B cell (primary cell): ENCODE results near the gene ARL14. TPM values are rescaled to one million over a fixed set of nuclear protein-coding genes. Genes with fewer than 3 reads are reported as not detected.

ENCODE experiments used
- ATAC-seq: fragments of 200-7000 bp; cut with Tn5 transposase; one replicate; pipeline ENCODE4 v1.10.0; 2021; ENCODE audit warnings: low read depth, mild to moderate bottlenecking, moderate number of reproducible peaks, moderate library complexity
- CTCF ChIA-PET: fragments of 350-600 bp; sonication (Branson Sonifier 250); formaldehyde crosslinking; loops from one replicate; lab custom pipeline; 2021; ENCODE audit warnings: antibody characterized with exemption, inconsistent platforms; lab: Charles Lee
- POLR2A ChIA-PET: fragments of 350-600 bp; sonication (Branson Sonifier 250); formaldehyde crosslinking; loops from one replicate; lab custom pipeline; 2021; ENCODE audit warnings: antibody characterized with exemption; lab: Charles Lee
- DNase-seq: peaks from one replicate; pipeline ENCODE4 v3.0.0; 2013
- H2AFZ ChIP-seq: 2 replicates; pipeline ENCODE4 v1.6.1; 2012; ENCODE audit warnings: mild to moderate bottlenecking, low read depth, low read length; ENCODE audit not compliant: insufficient read depth, poor library complexity, severe bottlenecking
- H3K27ac ChIP-seq, 2 donors: 1 replicate in 1 of 2; 2 replicates in 1 of 2; pipeline ENCODE4 v1.5.1; 2012 to 2013; ENCODE audit warnings: low read length in 2 of 2, mild to moderate bottlenecking in 2 of 2, moderate library complexity in 1 of 2
- H3K27me3 ChIP-seq, 4 experiments: fragments of 200-600 bp in 1 of 4; sonication (generic) in 1 of 4; replicated peaks in 1 of 4; 1 replicate in 2 of 4; 2 replicates in 2 of 4; pipeline versions ENCODE4 v1.6.1 to v1.7.0; 2013 to 2016; ENCODE audit warnings: low read length in 3 of 4, mild to moderate bottlenecking in 2 of 4, mixed read lengths in 1 of 4, moderate library complexity in 1 of 4; ENCODE audit not compliant: insufficient read depth in 4 of 4, control insufficient read depth in 3 of 4; ENCODE audit errors: control extremely low read depth in 1 of 4
- H3K36me3 ChIP-seq, 2 experiments: replicated peaks in 1 of 2; 1 replicate in 1 of 2; 2 replicates in 1 of 2; pipeline versions ENCODE4 v1.6.1 to v1.7.1; 2013; ENCODE audit warnings: low read length in 1 of 2; ENCODE audit not compliant: insufficient read depth in 2 of 2, control insufficient read depth in 1 of 2; ENCODE audit errors: control extremely low read depth in 1 of 2, extremely low read depth in 1 of 2
- H3K4me1 ChIP-seq, 2 donors: fragments of 200-600 bp in 1 of 2; sonication (generic) in 1 of 2; 1 replicate in 1 of 2; 2 replicates in 1 of 2; pipeline versions ENCODE4 v1.5.1 to v1.6.1; 2013 to 2017; ENCODE audit warnings: low read length in 2 of 2; ENCODE audit not compliant: control insufficient read depth in 2 of 2, insufficient read depth in 2 of 2
- H3K4me2 ChIP-seq: replicated peaks from 2 replicates; pipeline ENCODE3; 2012; ENCODE audit warnings: mild to moderate bottlenecking, low read depth, low read length; ENCODE audit not compliant: poor library complexity, severe bottlenecking
- H3K4me3 ChIP-seq, 5 experiments: fragments of 200-600 bp in 1 of 5; sonication (generic) in 1 of 5; 1 replicate in 3 of 5; 2 replicates in 2 of 5; pipeline versions ENCODE4 v1.5.1 to v1.7.0; 2011 to 2016; ENCODE audit warnings: low read length in 4 of 5, mild to moderate bottlenecking in 4 of 5, low read depth in 2 of 5, control low read depth in 1 of 5, moderate library complexity in 1 of 5; ENCODE audit not compliant: insufficient read depth in 1 of 5; ENCODE audit errors: control extremely low read depth in 1 of 5, extremely low read depth in 1 of 5
- H3K79me2 ChIP-seq: fragments of 200-600 bp; sonication (generic); one replicate; pipeline ENCODE4 v1.6.0; 2016; ENCODE audit warnings: low read length; ENCODE audit not compliant: control insufficient read depth, insufficient read depth
- H3K9ac ChIP-seq: fragments of 200-600 bp; sonication (generic); 2 replicates; pipeline ENCODE4 v1.6.1; 2017; ENCODE audit warnings: mild to moderate bottlenecking, low read length, moderate library complexity
- H3K9me3 ChIP-seq, 3 donors: one replicate each; pipeline versions ENCODE4 v1.6.1 to v1.7.1; 2013; ENCODE audit warnings: low read length in 2 of 3; ENCODE audit not compliant: control insufficient read depth in 2 of 3, insufficient read depth in 1 of 3; ENCODE audit errors: control extremely low read depth in 1 of 3
- H4K20me1 ChIP-seq: 2 replicates; pipeline ENCODE4 v1.6.0; 2012; ENCODE audit warnings: mild to moderate bottlenecking, low read length; ENCODE audit not compliant: insufficient read depth, control insufficient read depth, poor library complexity, severe bottlenecking
- H3K27ac Mint-ChIP-seq: one replicate; pipeline ENCODE4 v1.8.0; 2021; ENCODE audit warnings: mixed read lengths
- H3K27me3 Mint-ChIP-seq: one replicate; pipeline ENCODE4 v1.8.0; 2021; ENCODE audit warnings: mixed read lengths
- H3K4me1 Mint-ChIP-seq: one replicate; pipeline ENCODE4 v1.8.0; 2021; ENCODE audit warnings: mixed read lengths
- H3K4me3 Mint-ChIP-seq: one replicate; pipeline ENCODE4 v1.8.0; 2021; ENCODE audit warnings: mixed read lengths
- H3K9me3 Mint-ChIP-seq: one replicate; pipeline ENCODE4 v1.8.0; 2022; ENCODE audit warnings: mixed read lengths; ENCODE audit not compliant: insufficient read depth
- EZH2 ChIP-seq: IDR thresholded peaks from 2 replicates; pipeline ENCODE4 v1.6.1; 2012; ENCODE audit warnings: borderline replicate concordance, low read depth, mild to moderate bottlenecking, moderate library complexity, low read length; ENCODE audit not compliant: insufficient read depth, poor library complexity, severe bottlenecking
- WGBS: methylation state at CpG from one replicate; pipeline ENCODE4 v1.1.5; 2013; ENCODE audit warnings: missing lambda C conversion rate; ENCODE audit not compliant: insufficient coverage; 5-methylcytosine and 5-hydroxymethylcytosine counted together
- intact Hi-C: fragments of 100-400 bp; cut with micrococcal nuclease; formaldehyde crosslinking; loops from one replicate; pipeline ENCODE4 v1.10.0; 2022
- polyA plus RNA-seq: library from polyadenylated mRNA; depleted of rRNA; stranded (reverse); fragments of >200 nt; gene quantifications from 2 replicates; pipeline ENCODE4 v1.2.3, GENCODE V29; 2012
- total RNA-seq, 2 donors: library from RNA; stranded (reverse); fragments of 120-200 nt in 1 of 2; gene quantifications; 1 replicate in 1 of 2; 2 replicates in 1 of 2; pipeline versions ENCODE4 v1.2.3 to v1.2.4, GENCODE V29; 2013 to 2022
- TF ChIP-seq, protein P1 (sequence below): fragments of 200-600 bp; IDR thresholded peaks from one replicate; pipeline ENCODE4 v1.8.0; 2022; ENCODE audit warnings: antibody characterized with exemption, mild to moderate bottlenecking

The ARL14 gene
- total and polyA plus RNA-seq, 2 donors (not counting 1 experiment from before 2014, with no cell fraction given): 0.43 to 0.89 TPM

DNA sequence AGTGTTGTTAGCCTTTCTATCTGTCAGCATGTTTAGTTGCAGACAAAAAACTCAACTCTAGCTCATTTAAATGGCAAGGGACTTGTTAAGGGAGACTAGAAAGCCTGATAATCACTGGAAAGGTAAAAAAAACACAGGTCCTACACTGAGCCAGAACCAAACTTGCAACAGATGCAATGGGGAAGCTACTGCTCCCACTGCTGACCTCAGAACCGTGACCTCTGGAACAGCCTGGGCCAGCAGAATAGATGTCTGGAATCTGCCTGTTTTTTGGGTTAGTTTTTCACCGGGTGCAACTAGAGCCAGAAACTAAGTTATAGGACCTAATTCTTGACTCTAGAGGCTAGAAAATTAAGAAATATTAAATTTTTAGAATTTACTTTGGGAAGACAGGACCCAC, 32.5 kb upstream of the ARL14 start:
- intact Hi-C loops: no loop called here
- no peak overlapping the region for H3K4me3 ChIP-seq
- CTCF ChIA-PET: interaction anchor here (1.0 kb wide), 1 partner anchor 64 kb away, joined by 3 read pairs; no protein-coding TSS in a partner anchor

DNA sequence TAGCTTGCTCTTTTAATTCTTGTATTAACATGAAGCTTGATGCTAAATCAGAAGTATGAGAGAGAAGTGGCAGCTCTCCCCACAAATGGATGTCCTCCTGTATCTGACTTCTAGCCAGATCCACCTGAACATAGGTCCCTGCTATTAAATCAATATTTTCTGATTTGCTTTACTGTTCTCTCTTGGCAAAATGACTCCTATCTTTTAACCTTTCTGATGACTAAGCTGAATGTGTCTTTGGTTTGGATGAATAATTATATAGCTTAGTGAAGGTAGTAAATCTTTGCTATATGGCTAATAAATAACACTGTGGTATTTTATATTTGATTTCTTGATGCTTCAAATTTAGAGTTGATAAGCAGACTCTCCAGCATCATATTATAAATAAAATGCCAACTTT, 28.3 kb upstream of the ARL14 start:
- Mint-ChIP-seq H3K27ac (no peak overlapping the region), H3K4me3 (no peak overlapping the region), H3K9me3 (no peaks in the 10 kb centered on the region), H3K4me1 (no peaks in the 10 kb centered on the region), H3K27me3 (peaks cover 4% of the 10 kb centered on the region)
- no peak overlapping the region for H2AFZ ChIP-seq
- H3K4me1 ChIP-seq: no peaks in the 10 kb centered on the region
- no peaks in the 10 kb centered on the region for H4K20me1 ChIP-seq
- no peaks in the 10 kb centered on the region for H3K36me3 ChIP-seq
- no peak overlapping the region for H3K4me2 ChIP-seq
- peaks cover 0 to 3% (median 0%) of the 10 kb centered on the region in 4 experiments for H3K27me3 ChIP-seq
- H3K9me3 ChIP-seq: no peaks in the 10 kb centered on the region
- ChIA-PET POLR2A (no interaction called here), CTCF (no interaction called here)
- no peak for ATAC-seq
- TF ChIP-seq EZH2: no peak
- TF ChIP-seq, protein P1, sequence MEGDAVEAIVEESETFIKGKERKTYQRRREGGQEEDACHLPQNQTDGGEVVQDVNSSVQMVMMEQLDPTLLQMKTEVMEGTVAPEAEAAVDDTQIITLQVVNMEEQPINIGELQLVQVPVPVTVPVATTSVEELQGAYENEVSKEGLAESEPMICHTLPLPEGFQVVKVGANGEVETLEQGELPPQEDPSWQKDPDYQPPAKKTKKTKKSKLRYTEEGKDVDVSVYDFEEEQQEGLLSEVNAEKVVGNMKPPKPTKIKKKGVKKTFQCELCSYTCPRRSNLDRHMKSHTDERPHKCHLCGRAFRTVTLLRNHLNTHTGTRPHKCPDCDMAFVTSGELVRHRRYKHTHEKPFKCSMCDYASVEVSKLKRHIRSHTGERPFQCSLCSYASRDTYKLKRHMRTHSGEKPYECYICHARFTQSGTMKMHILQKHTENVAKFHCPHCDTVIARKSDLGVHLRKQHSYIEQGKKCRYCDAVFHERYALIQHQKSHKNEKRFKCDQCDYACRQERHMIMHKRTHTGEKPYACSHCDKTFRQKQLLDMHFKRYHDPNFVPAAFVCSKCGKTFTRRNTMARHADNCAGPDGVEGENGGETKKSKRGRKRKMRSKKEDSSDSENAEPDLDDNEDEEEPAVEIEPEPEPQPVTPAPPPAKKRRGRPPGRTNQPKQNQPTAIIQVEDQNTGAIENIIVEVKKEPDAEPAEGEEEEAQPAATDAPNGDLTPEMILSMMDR: no peak
- H3K27ac ChIP-seq: no peak overlapping the region
- H3K4me3 ChIP-seq: no peak overlapping the region
- intact Hi-C loops: no loop called here
- no peak for DNase-seq
- H3K9ac ChIP-seq: no peak overlapping the region
- H3K79me2 ChIP-seq: no peaks in the 10 kb centered on the region

More for the DNA sequence above, 32.5 kb upstream of the ARL14 start:
- Histone ChIP-seq H3K4me2 (no peak overlapping the region), H4K20me1 (no peaks in the 10 kb centered on the region), H3K27me3 (no peaks in the 10 kb centered on the region), H2AFZ (no peak overlapping the region), H3K27ac (no peak overlapping the region), H3K79me2 (no peaks in the 10 kb centered on the region), H3K4me1 (no peaks in the 10 kb centered on the region), H3K9ac (no peak overlapping the region), H3K9me3 (peaks cover 0 to 1% (median 0%) of the 10 kb centered on the region in 3 donors), H3K36me3 (no peaks in the 10 kb centered on the region)
- Mint-ChIP-seq H3K27ac (no peak overlapping the region), H3K27me3 (peaks cover 4% of the 10 kb centered on the region), H3K9me3 (no peaks in the 10 kb centered on the region), H3K4me3 (no peak overlapping the region), H3K4me1 (no peaks in the 10 kb centered on the region)
- POLR2A ChIA-PET: no interaction called here
- ATAC-seq (no peak), DNase-seq (no peak)
- 89% methylated on average over 1 of the region's 2 CpGs for WGBS
- TF ChIP-seq EZH2: no peak
- TF ChIP-seq, protein P1: no peak
